Breast epithelium (tissue), 3 donors: ENCODE data around the gene ALDH1A1.

Source experiments
- CTCF ChIP-seq, 3 donors: fragments of 450-650 bp; IDR thresholded peaks; one replicate each; pipeline ENCODE4 v1.5.1; 2016 to 2017; ENCODE audit warnings: antibody characterized with exemption in 3 of 3, mild to moderate bottlenecking in 3 of 3, moderate library complexity in 3 of 3
- POLR2A ChIP-seq: fragments of 450-650 bp; IDR thresholded peaks from one replicate; pipeline ENCODE4 v1.6.1; 2016; ENCODE audit warnings: antibody characterized with exemption, mild to moderate bottlenecking, moderate library complexity

GRCh38 chr9:72942451-72942850 lies 10.4 kb downstream of the ALDH1A1 start:
- TF ChIP-seq POLR2A (no peak), CTCF (IDR thresholded peaks at IDR 0.05) (no peak)
